ENCODE measurements around the gene PPP2R5A. TPM values are rescaled to one million over a fixed set of nuclear protein-coding genes. Genes with fewer than 3 reads are reported as not detected.

Gene PPP2R5A
- total and polyA plus RNA-seq, 2 of the 13 experiments (the other 11 are each of a cell fraction or from before 2014, with no cell fraction given): 22.0 to 31.4 TPM

GRCh38 chr1:212255705-212256307, 29.4 kb upstream of the PPP2R5A start (continued):
- TF ChIP-seq TCF12 (IDR thresholded peaks at IDR 0.05) (no peak), TCF12 (CRISPR knock-in tag; IDR thresholded peaks at IDR 0.05) (no peak), RARG (CRISPR knock-in tag; IDR thresholded peaks at IDR 0.05; ENCODE audit: low read depth) (no peak), ZNF660 (CRISPR knock-in tag; IDR thresholded peaks at IDR 0.05; ENCODE audit: borderline replicate concordance, low read depth) (no peak), ZNF766 (CRISPR knock-in tag; IDR thresholded peaks at IDR 0.05; ENCODE audit: borderline replicate concordance) (peak; percentile 88), HDAC1 (CRISPR knock-in tag; IDR thresholded peaks at IDR 0.05) (peak; percentile 61), HMGA1 (CRISPR knock-in tag; conservative IDR thresholded peaks at IDR 0.05) (no peak), PHB2 (IDR thresholded peaks at IDR 0.05; ENCODE audit: partially characterized antibody) (no peak), MATR3 (CRISPR knock-in tag; IDR thresholded peaks at IDR 0.05) (no peak), SMAD3 (CRISPR knock-in tag; IDR thresholded peaks at IDR 0.05) (no peak), MAZ (IDR thresholded peaks at IDR 0.05; ENCODE audit: borderline replicate concordance, low read depth, low read length) (no peak), MAZ (CRISPR knock-in tag; IDR thresholded peaks at IDR 0.05; ENCODE audit: low read depth) (peak; percentile 53; the same call in 1 of the 2 replicates), REL (CRISPR knock-in tag; conservative IDR thresholded peaks at IDR 0.05) (no peak), ZSCAN31 (CRISPR knock-in tag; IDR thresholded peaks at IDR 0.05; ENCODE audit: low read depth) (0 out of 2 replicates have a peak, but pooled peaks have one; percentile 53), RFX5 (IDR thresholded peaks at IDR 0.05; ENCODE audit: low read depth, low read length) (peak; percentile 74), ZFYVE20 (CRISPR knock-in tag; IDR thresholded peaks at IDR 0.05; ENCODE audit: borderline replicate concordance, low read depth) (no peak), EEA1 (CRISPR knock-in tag; IDR thresholded peaks at IDR 0.05; ENCODE audit: borderline replicate concordance) (no peak), ARID3A (IDR thresholded peaks at IDR 0.05; ENCODE audit: low read depth, low read length) (no peak), CREB1 (IDR thresholded peaks at IDR 0.05) (no peak), CREB1 (CRISPR knock-in tag; IDR thresholded peaks at IDR 0.05) (no peak), NONO (IDR thresholded peaks at IDR 0.05) (no peak), NONO (CRISPR knock-in tag; conservative IDR thresholded peaks at IDR 0.05) (no peak), ZNF17 (CRISPR knock-in tag; IDR thresholded peaks at IDR 0.05) (no peak), ETV5 (CRISPR knock-in tag; IDR thresholded peaks at IDR 0.05; ENCODE audit: borderline replicate concordance) (peak; percentile 84; the same call in 1 of the 2 replicates), PHF5A (CRISPR knock-in tag; IDR thresholded peaks at IDR 0.05; ENCODE audit: low read depth, unreplicated experiment) (no peak), ZBTB10 (CRISPR knock-in tag; IDR thresholded peaks at IDR 0.05; ENCODE audit: borderline replicate concordance) (no peak), SAP130 (CRISPR knock-in tag; IDR thresholded peaks at IDR 0.05; ENCODE audit: low read depth) (no peak; the same call in none of the 2 replicates), IRF9 (CRISPR knock-in tag; IDR thresholded peaks at IDR 0.05; ENCODE audit: borderline replicate concordance) (no peak)

Data from HepG2 (cell line).